Measurements from ENCODE around the gene TBC1D13. TPM values are rescaled to one million over a fixed set of nuclear protein-coding genes. Genes with fewer than 3 reads are reported as not detected.

The TBC1D13 gene
- total and polyA plus RNA-seq, 2 of the 13 experiments (the other 11 are each of a cell fraction or from before 2014, with no cell fraction given): 17.9 to 19.7 TPM

DNA sequence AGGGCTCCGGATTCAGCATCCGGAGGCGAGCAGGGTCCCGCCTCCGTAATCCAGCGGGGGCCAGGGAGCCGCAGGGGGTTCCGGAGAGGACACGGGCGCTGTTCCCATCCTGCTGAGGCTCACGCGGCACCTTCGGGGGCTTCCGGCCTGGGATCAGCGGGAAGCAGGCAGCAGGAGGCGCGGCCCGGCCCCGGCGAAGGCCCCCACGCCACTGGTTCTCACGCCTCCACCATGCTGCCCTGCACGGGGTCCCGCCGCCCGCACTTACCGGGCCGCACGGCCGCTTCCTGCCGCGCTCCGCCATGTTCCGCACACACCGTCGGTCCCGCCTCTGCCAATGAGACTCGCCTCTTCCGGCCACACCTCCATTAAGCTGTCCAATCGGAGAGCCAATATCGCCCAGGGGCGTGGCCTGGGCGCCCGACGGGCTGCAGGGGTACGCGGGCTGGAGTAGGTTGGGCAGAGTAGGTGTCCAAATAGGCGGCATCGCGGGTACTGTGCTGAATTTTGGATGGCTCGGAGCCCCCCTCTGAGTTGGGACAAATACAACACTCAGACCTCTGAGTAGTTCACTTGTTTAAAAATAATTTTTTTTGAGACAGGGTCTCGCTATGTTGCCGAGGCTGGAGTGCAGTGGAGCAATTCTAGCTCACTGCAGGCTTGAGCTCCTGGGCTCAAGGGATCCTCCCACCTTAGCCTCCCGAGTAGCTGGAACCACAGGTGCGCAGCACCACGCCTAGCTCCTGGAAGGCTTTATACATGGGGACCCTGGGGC, 42.6 kb downstream of the TBC1D13 start, which contains the start of gene SPOUT1 (continued):
- peak; percentile 78 for TF ChIP-seq ZNF407 (CRISPR knock-in tag; IDR thresholded peaks at IDR 0.05; ENCODE audit: not compliant biosample characterization)
- TF ChIP-seq CC2D1A (CRISPR knock-in tag; IDR thresholded peaks at IDR 0.05): 0 out of 2 replicates have a peak, but pooled peaks have one; percentile 27
- TF ChIP-seq ZNF652 (CRISPR knock-in tag; IDR thresholded peaks at IDR 0.05; ENCODE audit: borderline replicate concordance, low read depth): no peak
- TF ChIP-seq CSRNP1 (CRISPR knock-in tag; IDR thresholded peaks at IDR 0.05): 0 out of 2 replicates have a peak, but pooled peaks have one; percentile 59
- TF ChIP-seq, protein P1, sequence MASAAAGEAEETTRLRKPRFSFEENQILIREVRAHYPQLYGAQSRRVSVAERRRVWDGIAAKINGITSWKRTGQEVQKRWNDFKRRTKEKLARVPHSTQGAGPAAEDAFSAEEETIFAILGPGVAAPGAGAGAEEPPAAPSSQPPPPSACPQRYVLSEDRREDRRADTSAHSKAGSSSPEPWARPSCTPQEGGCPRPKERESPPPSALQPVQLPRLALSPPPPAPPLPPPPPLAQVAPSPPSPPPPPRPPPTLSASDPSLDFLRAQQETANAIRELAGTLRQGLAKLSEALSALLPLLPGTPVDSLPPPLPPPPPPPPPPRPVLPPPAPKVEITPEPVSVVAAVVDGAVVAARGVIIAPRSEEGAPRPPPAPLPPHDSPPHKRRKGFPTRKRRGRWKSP (CRISPR knock-in tag; IDR thresholded peaks at IDR 0.05): peak; percentile 71
- TF ChIP-seq ZNF225 (CRISPR knock-in tag; IDR thresholded peaks at IDR 0.05): no peak
- TF ChIP-seq ZNF644 (CRISPR knock-in tag; IDR thresholded peaks at IDR 0.05; ENCODE audit: low read depth): no peak
- TF ChIP-seq RFXAP (CRISPR knock-in tag; IDR thresholded peaks at IDR 0.05; ENCODE audit: borderline replicate concordance): peak; percentile 86
- no peak for TF ChIP-seq EZH2 (conservative IDR thresholded peaks at IDR 0.05; ENCODE audit: low read depth, low read length)
- no peak for TF ChIP-seq TCF7 (IDR thresholded peaks at IDR 0.05; ENCODE audit: low read depth)
- no peak for TF ChIP-seq MBNL3 (CRISPR knock-in tag; conservative IDR thresholded peaks at IDR 0.05)
- TF ChIP-seq MLLT10 (CRISPR knock-in tag; IDR thresholded peaks at IDR 0.05): no peak
- peak; percentile 79; the same call in 1 of the 2 replicates for TF ChIP-seq TFDP1 (CRISPR knock-in tag; IDR thresholded peaks at IDR 0.05; ENCODE audit: borderline replicate concordance)
- no peak for TF ChIP-seq FOXK2 (IDR thresholded peaks at IDR 0.05)
- peak; percentile 74; the same call in 1 of the 2 replicates for TF ChIP-seq KAT7 (CRISPR knock-in tag; IDR thresholded peaks at IDR 0.05; ENCODE audit: borderline replicate concordance)
- no peak for TF ChIP-seq FIP1L1 (IDR thresholded peaks at IDR 0.05; ENCODE audit: borderline replicate concordance, insufficient read depth, low read depth, low read length)
- peak; percentile 17; the same call in 1 of the 2 replicates for TF ChIP-seq PITX1 (CRISPR knock-in tag; IDR thresholded peaks at IDR 0.05)
- TF ChIP-seq RNF2 (conservative IDR thresholded peaks at IDR 0.05; ENCODE audit: low read depth): peak; percentile 78
